ENCODE data around the gene BAX. TPM values are rescaled to one million over a fixed set of nuclear protein-coding genes. Genes with fewer than 3 reads are reported as not detected.
A peak's percentile ranks its signal among the peaks of the same experiment; 100 is the strongest.

Gene BAX
- total and polyA plus RNA-seq, 2 of the 13 experiments (the other 11 are each of a cell fraction or from before 2014, with no cell fraction given) = 139 to 176 TPM

DNA sequence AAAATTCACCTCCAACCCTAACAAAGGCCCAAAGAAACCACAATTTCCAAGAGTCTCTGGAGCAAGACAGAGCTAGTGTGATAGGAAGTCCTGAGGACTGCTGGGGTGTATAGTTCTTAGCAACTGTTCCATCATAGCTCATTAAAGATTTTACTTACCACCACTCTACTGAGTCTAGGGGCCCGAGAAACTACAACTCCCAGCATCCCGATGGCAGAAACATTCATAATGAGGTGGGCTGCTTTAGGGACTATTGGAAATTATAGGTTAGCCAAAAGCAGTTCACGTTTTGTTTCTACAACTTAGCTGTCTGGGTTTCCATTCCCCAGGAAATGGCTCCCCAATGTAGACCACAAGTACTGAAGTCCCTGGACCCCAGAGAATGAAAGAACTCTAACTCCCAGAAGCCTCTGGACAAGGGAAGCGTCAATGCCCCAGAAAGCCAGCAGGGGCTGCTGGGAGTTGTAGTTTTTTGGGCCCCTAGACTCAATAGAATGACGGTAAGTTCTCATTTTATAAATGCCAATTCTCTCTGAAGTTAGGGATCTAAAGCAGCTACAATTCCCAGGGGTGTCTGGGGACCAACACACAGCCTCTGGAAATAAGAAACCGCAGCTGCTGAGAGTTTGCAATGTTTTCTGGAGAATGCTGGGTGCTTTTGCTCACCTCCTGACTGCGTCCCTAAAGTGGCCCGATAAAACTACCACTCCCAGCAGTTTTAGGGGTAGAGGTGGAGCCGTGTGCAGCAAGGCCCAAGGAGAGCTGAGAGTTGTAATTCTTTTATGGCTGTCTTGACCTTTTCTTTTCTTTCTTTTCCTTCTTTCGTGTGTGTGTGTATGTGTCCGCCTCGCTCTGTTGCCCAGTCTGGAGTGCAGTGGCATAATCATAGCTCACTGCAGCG, 21.5 kb downstream of the BAX start (continued):
- TF ChIP-seq CREM (IDR thresholded peaks at IDR 0.05) (peak; percentile 92), CREM (CRISPR knock-in tag; IDR thresholded peaks at IDR 0.05) (no peak), ZNF564 (CRISPR knock-in tag; IDR thresholded peaks at IDR 0.05) (no peak), ZNF143 (CRISPR knock-in tag; IDR thresholded peaks at IDR 0.05) (peak; percentile 91), YEATS4 (CRISPR knock-in tag; IDR thresholded peaks at IDR 0.05; ENCODE audit: borderline replicate concordance) (no peak), ZNF331 (CRISPR knock-in tag; IDR thresholded peaks at IDR 0.05) (no peak), HNRNPLL (IDR thresholded peaks at IDR 0.05; ENCODE audit: low read depth, low read length, poor library complexity, severe bottlenecking) (no peak), ZFP62 (CRISPR knock-in tag; IDR thresholded peaks at IDR 0.05) (no peak), ZNF296 (CRISPR knock-in tag; conservative IDR thresholded peaks at IDR 0.05) (no peak), ZNF260 (CRISPR knock-in tag; IDR thresholded peaks at IDR 0.05; ENCODE audit: borderline replicate concordance, low read depth) (no peak), CENPX (CRISPR knock-in tag; IDR thresholded peaks at IDR 0.05) (no peak), ZNF282 (IDR thresholded peaks at IDR 0.05; ENCODE audit: partially characterized antibody) (no peak), CBX1 (IDR thresholded peaks at IDR 0.05; ENCODE audit: low read depth) (no peak), PITX1 (CRISPR knock-in tag; IDR thresholded peaks at IDR 0.05) (no peak), MIER3 (CRISPR knock-in tag; IDR thresholded peaks at IDR 0.05; ENCODE audit: borderline replicate concordance) (no peak), GABPB1 (CRISPR knock-in tag; IDR thresholded peaks at IDR 0.05) (peak; percentile 63), ZNF17 (CRISPR knock-in tag; IDR thresholded peaks at IDR 0.05) (no peak), MLLT10 (CRISPR knock-in tag; IDR thresholded peaks at IDR 0.05) (no peak), MEF2D (CRISPR knock-in tag; IDR thresholded peaks at IDR 0.05) (no peak), RXRA (CRISPR knock-in tag; IDR thresholded peaks at IDR 0.05) (no peak), BCL6 (CRISPR knock-in tag; IDR thresholded peaks at IDR 0.05) (no peak), ATAD3A (CRISPR knock-in tag; IDR thresholded peaks at IDR 0.05) (no peak)
- TF ChIP-seq, protein P1, sequence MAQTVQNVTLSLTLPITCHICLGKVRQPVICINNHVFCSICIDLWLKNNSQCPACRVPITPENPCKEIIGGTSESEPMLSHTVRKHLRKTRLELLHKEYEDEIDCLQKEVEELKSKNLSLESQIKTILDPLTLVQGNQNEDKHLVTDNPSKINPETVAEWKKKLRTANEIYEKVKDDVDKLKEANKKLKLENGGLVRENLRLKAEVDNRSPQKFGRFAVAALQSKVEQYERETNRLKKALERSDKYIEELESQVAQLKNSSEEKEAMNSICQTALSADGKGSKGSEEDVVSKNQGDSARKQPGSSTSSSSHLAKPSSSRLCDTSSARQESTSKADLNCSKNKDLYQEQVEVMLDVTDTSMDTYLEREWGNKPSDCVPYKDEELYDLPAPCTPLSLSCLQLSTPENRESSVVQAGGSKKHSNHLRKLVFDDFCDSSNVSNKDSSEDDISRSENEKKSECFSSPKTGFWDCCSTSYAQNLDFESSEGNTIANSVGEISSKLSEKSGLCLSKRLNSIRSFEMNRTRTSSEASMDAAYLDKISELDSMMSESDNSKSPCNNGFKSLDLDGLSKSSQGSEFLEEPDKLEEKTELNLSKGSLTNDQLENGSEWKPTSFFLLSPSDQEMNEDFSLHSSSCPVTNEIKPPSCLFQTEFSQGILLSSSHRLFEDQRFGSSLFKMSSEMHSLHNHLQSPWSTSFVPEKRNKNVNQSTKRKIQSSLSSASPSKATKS (CRISPR knock-in tag; IDR thresholded peaks at IDR 0.05) = no peak
- TF ChIP-seq, protein P2, sequence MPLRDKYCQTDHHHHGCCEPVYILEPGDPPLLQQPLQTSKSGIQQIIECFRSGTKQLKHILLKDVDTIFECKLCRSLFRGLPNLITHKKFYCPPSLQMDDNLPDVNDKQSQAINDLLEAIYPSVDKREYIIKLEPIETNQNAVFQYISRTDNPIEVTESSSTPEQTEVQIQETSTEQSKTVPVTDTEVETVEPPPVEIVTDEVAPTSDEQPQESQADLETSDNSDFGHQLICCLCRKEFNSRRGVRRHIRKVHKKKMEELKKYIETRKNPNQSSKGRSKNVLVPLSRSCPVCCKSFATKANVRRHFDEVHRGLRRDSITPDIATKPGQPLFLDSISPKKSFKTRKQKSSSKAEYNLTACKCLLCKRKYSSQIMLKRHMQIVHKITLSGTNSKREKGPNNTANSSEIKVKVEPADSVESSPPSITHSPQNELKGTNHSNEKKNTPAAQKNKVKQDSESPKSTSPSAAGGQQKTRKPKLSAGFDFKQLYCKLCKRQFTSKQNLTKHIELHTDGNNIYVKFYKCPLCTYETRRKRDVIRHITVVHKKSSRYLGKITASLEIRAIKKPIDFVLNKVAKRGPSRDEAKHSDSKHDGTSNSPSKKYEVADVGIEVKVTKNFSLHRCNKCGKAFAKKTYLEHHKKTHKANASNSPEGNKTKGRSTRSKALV (CRISPR knock-in tag; IDR thresholded peaks at IDR 0.05) = no peak
- TF ChIP-seq, protein P3, sequence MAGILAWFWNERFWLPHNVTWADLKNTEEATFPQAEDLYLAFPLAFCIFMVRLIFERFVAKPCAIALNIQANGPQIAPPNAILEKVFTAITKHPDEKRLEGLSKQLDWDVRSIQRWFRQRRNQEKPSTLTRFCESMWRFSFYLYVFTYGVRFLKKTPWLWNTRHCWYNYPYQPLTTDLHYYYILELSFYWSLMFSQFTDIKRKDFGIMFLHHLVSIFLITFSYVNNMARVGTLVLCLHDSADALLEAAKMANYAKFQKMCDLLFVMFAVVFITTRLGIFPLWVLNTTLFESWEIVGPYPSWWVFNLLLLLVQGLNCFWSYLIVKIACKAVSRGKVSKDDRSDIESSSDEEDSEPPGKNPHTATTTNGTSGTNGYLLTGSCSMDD (CRISPR knock-in tag; IDR thresholded peaks at IDR 0.05) = no peak
- TF ChIP-seq, protein P4, sequence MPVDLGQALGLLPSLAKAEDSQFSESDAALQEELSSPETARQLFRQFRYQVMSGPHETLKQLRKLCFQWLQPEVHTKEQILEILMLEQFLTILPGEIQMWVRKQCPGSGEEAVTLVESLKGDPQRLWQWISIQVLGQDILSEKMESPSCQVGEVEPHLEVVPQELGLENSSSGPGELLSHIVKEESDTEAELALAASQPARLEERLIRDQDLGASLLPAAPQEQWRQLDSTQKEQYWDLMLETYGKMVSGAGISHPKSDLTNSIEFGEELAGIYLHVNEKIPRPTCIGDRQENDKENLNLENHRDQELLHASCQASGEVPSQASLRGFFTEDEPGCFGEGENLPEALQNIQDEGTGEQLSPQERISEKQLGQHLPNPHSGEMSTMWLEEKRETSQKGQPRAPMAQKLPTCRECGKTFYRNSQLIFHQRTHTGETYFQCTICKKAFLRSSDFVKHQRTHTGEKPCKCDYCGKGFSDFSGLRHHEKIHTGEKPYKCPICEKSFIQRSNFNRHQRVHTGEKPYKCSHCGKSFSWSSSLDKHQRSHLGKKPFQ (CRISPR knock-in tag; IDR thresholded peaks at IDR 0.05; ENCODE audit: insufficient replicate concordance) = no peak
